ENCODE results near the gene MRPL12.

MRPL12 gene

DNA sequence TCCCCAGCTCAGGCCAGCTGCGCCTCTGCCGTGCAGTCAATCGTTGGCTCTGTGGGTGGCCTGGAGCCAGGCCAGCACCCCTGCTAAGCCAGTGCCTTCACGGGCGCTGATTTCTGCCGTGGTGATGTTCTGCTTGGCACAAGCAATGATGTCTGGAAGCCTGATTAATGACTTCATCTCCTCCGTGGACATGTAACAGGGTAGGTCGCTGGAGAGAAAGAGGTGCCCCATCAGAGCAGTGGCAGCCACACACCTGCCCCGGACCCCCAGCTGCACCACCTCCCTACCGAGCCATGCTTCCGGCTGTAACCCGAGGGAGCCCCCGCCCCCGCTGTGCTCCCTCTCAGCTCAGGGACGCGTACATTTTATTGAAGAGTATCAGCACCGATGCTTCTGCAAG, 21.5 kb upstream of the MRPL12 start:
- TF ChIP-seq, protein P1, sequence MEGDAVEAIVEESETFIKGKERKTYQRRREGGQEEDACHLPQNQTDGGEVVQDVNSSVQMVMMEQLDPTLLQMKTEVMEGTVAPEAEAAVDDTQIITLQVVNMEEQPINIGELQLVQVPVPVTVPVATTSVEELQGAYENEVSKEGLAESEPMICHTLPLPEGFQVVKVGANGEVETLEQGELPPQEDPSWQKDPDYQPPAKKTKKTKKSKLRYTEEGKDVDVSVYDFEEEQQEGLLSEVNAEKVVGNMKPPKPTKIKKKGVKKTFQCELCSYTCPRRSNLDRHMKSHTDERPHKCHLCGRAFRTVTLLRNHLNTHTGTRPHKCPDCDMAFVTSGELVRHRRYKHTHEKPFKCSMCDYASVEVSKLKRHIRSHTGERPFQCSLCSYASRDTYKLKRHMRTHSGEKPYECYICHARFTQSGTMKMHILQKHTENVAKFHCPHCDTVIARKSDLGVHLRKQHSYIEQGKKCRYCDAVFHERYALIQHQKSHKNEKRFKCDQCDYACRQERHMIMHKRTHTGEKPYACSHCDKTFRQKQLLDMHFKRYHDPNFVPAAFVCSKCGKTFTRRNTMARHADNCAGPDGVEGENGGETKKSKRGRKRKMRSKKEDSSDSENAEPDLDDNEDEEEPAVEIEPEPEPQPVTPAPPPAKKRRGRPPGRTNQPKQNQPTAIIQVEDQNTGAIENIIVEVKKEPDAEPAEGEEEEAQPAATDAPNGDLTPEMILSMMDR (IDR thresholded peaks at IDR 0.05; ENCODE audit: low read depth, low read length, missing control alignments), result no peak
- H3K4me3 ChIP-seq (ENCODE audit: low read depth, low read length), result no peak overlapping the region
- in situ Hi-C loops (cut with HindIII; ENCODE audit: low sequenced_read_pairs), result no loop called here
- no peak for DNase-seq (ENCODE audit: low read depth)

DNA sequence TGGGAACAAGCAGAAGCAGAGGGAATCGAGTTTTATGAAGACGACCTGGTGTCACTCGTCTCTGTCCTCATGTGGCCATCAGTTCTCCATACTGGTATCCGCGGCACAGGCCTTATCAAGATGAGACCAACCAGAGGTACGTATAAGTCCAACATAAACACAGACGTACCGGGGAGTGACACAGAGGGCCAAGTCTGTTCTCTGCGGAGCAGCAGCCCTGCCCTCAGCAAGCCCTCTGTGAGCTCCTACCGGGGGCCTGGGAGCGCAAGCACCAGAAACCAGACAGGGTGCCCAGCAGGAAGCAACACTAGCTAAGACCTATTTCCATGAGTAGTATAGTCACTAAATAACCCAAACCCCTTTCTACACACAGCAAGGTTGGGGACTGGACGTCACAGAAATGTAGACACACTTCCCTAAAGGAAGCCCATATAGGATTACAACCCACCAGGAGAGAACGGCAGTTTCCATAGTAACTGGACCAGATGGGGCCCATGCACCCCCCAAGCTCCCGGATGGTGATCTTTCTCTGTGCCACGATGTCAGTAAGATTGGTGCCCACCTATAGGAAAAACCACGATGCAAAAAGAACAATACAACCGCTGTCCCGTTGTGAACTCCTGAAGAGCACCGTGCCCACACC, 20.5 kb upstream of the MRPL12 start:
- H3K4me3 ChIP-seq (ENCODE audit: low read depth, low read length), result peak overlapping the region; percentile 96
- TF ChIP-seq, protein P1 (IDR thresholded peaks at IDR 0.05; ENCODE audit: low read depth, low read length, missing control alignments), result no peak
- DNase-seq (ENCODE audit: low read depth), result no peak
- in situ Hi-C loops (cut with HindIII; ENCODE audit: low sequenced_read_pairs), result no loop called here

DNA sequence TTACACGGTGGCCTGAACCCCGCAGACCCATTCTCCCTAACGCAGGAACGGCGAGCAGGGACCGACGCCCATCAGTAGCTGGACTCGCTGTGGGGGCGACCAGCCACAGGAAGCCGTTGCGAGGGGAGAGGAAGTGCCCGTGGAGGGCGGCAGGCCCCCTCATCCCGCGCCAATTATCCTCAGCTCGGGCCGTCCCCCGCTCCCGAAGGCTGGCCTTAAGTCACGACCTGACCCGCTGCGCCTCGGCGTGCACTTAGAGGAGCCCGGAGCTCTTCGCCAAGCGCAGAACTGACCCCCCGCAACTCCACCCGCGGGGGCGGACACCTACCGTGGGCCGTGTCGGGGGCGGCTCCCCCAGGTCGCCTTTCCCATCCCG, 20.0 kb upstream of the MRPL12 start:
- in situ Hi-C loops (cut with HindIII; ENCODE audit: low sequenced_read_pairs), result no loop called here
- TF ChIP-seq, protein P1 (IDR thresholded peaks at IDR 0.05; ENCODE audit: low read depth, low read length, missing control alignments), result no peak
- DNase-seq (ENCODE audit: low read depth), result no peak

DNA sequence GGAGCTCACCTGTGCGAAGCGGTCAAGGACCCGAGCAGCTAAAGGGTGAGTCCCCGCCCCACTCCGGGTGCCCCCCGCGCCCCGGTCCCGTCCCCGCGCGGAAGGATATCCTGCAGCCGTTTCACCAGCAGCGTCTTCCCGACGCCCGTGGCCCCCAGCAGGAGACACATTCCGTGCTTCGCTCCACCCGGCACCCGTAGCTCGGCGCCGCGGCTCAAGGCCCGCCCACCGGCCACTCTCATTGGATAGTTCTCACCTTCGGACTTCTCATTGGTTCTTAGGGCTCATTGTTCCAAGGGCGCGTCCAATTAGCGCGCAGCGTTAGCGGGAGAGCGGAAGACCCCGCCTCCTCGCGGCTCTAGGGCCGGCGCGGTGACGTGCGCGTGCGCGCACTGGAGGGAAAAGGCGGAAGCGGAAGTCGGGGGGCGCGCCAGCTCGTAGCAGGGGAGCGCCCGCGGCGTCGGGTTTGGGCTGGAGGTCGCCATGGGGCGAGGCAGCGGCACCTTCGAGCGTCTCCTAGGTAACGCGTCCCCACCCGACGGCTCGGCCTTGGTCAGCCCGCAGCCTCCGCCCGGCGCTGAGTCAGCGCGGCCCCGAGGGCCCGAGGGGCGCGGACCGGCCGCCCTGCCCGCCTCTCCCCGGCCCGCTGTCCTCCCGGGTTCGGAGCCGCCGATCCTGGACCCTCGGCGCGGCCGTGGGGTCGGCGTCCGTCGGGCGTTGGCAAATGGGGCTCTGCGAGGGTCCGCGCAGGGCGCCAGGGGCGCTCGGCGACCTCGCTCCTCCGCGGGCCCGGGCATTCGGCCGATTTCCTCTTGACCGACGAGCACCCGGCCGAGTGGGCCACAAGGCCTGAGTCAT, 19.4 kb upstream of the MRPL12 start, which contains the start of the genes ARL16 and HGS:
TSS of gene ARL16 (minus strand) at position 214 of the 858 bp plus-strand sequence. CDS start at position 170, 44 bp downstream.
TSS of gene HGS (plus strand) at position 428 of the 858 bp plus-strand sequence. CDS start at position 484, 56 bp downstream.
- H3K4me3 ChIP-seq (ENCODE audit: low read depth, low read length), result peak within 1 kb of the TSS; percentile 96
- DNase-seq (ENCODE audit: low read depth), result peak; percentile 98
- TF ChIP-seq, protein P1 (IDR thresholded peaks at IDR 0.05; ENCODE audit: low read depth, low read length, missing control alignments), result no peak
- in situ Hi-C loops (cut with HindIII; ENCODE audit: low sequenced_read_pairs), result no loop called here

More for the DNA sequence above, 20.0 kb upstream of the MRPL12 start:
- peak overlapping the region; percentile 96 for H3K4me3 ChIP-seq (ENCODE audit: low read depth, low read length)

DNA sequence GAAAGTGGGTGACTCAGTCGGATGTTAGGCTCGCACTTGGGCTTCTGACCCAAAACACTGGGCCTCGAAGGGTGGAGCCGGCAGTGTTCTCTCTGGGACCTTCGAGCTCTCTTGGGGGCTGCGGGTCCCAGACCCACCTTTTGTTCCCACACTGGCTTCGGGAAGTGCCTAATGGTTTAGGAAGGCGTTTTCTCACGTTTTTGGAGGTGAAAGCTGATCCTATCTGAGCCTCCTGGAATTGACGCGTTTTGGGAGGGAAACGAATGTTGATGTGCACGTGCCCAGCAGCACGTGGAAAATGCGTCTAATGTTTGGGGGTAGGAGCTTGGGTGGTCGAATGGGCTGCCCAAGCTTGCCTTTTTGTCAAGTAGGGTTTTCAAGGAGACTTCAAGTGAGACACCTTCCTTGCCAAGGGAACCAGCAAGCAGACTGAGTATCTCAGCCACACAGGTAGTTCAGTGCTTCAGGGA, 18.7 kb upstream of the MRPL12 start:
- in situ Hi-C loops (cut with HindIII; ENCODE audit: low sequenced_read_pairs), result no loop called here
- peak; percentile 47 for DNase-seq (ENCODE audit: low read depth)

DNA sequence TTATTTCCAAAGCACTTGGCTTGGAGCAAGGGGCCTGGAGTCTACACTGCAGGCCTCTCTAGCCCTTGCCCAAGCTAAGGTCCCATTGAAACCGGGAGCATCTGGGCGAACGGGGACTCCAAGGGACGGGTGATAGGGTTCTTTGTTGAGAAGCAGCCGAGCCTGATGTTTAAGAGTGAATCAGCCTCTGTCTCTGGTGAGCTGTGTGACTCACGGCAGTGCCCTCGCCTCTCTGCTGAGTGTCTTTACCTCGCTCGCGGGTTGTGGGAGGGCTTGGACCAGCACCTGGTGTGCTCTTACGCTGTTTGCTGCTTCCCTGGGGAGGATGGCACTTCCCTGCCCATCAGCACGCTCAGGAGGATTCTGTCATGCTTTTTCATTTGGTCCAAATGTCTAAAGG, 18.1 kb upstream of the MRPL12 start:
- TF ChIP-seq, protein P1 (IDR thresholded peaks at IDR 0.05; ENCODE audit: low read depth, low read length, missing control alignments), result no peak
- no peak for DNase-seq (ENCODE audit: low read depth)
- H3K4me3 ChIP-seq (ENCODE audit: low read depth, low read length), result peak overlapping the region; percentile 96
- in situ Hi-C loops (cut with HindIII; ENCODE audit: low sequenced_read_pairs), result no loop called here

More for the DNA sequence above, 18.7 kb upstream of the MRPL12 start:
- TF ChIP-seq, protein P1 (IDR thresholded peaks at IDR 0.05; ENCODE audit: low read depth, low read length, missing control alignments), result no peak
- H3K4me3 ChIP-seq (ENCODE audit: low read depth, low read length), result peak overlapping the region; percentile 96

All from astrocyte of the cerebellum (primary cell).